ENCODE results near the gene CHMP6.

GRCh38 chr17:80951121-80952090 lies 40.2 kb upstream of the CHMP6 start:
- TF ChIP-seq CTCF (IDR thresholded peaks at IDR 0.05) (no peak), POLR2A (IDR thresholded peaks at IDR 0.05) (no peak), POLR2AphosphoS5 (IDR thresholded peaks at IDR 0.05) (no peak)
